HG02678 (cell line): Measurements from ENCODE around the gene TAS2R43.
"Not testable (repeated sequence)": the region's sequence is repeated elsewhere in the genome, so short reads cannot be mapped to it uniquely, and the experiment has no call there.

Experiments
- ATAC-seq: cut with Tn5 transposase; IDR thresholded peaks from one replicate; pipeline ENCODE4 v1.9.1; 2021; ENCODE audit warnings: mild to moderate bottlenecking, moderate library complexity; ENCODE audit not compliant: unreplicated experiment

The TAS2R43 gene, protein sequence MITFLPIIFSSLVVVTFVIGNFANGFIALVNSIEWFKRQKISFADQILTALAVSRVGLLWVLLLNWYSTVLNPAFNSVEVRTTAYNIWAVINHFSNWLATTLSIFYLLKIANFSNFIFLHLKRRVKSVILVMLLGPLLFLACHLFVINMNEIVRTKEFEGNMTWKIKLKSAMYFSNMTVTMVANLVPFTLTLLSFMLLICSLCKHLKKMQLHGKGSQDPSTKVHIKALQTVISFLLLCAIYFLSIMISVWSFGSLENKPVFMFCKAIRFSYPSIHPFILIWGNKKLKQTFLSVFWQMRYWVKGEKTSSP

DNA sequence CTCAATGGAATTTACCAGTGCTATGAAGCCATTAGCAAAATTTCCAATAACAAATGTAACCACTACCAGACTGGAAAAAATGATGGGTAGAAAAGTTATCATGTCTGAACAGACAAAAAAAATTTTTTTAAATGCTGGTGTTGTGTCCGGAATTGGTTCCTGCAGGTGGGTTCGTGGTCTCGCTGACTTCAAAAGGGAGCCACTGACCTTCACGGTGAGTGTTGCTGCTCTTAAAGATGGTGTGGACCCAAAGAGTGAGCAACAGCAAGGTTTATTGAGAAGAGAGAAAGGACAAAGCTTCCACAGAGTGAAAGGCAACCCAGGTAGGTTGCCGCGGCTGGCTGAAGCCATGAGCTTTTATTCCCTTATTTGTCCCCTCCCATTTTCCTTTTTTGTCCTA, at the start of gene TAS2R43:
TSS of gene TAS2R43 (minus strand) at position 186 of the 400 bp plus-strand sequence. CDS start at position 102, 84 bp downstream.
- no peak for ATAC-seq

DNA sequence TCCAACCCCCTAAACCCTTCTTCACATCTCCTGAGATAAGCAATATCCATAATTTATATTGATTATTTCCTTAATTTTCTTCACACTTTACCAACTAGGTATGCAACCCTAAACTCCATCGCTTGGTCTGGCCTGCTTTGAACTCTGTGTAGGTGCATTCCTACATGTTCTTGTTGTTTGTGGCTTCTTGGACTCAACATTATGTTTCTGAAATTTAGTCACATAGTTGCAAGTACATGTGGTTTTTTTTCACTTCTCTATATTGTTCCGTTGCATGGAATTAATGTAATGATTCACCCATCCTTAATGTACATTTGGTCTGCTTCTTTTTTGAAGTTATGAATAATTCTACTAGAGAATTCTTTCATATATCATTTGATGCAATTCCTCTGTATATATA, 44.0 kb upstream of the TAS2R43 start:
- no peak for ATAC-seq

DNA sequence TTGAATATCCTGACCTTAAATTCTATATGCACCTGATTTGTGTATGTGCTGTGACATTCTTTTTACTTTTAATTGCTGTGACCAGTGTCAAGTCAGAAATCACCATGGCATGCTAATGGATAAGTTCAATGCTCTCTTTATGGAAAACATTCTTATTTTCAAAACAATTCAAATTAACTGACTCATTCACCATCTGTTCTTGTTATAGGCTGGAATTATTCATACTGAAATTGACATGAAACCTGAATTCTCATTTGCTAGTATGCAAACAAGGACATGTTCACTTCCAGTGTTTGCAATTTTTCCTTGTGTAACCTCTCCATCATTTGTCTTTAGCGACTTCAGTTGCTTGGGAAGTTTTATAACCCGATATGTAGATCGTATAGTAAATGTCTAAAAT, 42.2 kb upstream of the TAS2R43 start, which contains the start of gene TAS2R30:
TSS of gene TAS2R30 (minus strand) at position 340 of the 400 bp plus-strand sequence. CDS start 400 bp downstream, outside the sequence.
- ATAC-seq = no peak

DNA sequence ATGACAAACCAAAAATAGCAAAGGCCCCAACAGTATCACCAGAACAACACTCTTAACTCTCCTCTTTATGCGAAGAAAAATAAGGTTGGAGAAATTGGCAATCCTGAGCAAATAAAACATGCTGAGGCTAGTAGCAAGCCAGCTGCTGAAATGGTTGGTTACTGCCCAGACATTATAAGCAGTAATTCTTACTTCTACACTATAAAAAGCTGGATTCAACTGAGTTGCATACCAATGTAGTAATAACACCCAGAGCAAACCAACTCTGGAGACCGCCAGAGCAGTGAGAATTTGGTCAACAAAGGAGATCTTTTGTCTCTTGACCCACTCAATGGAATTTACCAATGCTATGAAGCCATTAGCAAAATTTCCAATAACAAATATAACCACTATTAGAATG, 41.7 kb upstream of the TAS2R43 start:
- no peak for ATAC-seq

DNA sequence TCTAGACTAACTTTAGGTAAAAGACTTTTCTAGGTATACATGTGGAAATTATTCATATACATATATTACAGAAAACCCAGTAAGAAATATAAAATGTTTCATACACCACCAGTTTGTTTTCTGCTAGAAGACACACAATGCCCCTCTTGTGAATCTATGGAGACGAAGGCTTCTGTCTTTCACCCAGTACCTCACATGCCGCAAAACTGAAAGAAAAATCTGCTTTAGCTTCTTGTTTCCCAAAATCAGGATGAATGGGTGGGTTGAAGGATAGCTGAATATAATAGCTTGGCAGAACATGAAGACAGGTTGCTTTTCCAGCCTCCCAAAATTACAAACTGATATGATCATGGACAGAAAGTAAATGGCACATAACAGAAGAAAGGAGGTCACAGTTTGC, 41.0 kb upstream of the TAS2R43 start:
- ATAC-seq = no peak

DNA sequence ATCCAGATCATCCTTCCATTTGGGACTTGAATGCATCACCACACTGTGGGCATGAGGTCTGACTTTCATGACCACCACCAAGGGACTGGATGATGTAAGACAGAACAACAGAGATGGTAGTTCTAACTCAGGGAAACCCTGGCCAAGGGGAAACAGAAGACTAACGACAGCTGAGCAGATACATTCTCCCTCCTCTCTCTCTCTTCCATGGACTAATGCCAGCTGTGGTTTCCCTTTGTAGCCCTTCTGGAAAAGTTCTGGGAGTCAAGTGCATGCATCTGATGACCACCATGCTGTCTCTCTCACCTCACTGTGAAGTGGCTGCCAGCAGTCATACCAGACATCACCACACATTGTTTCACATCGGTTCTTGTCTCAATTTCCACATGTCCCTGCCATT, 38.9 kb upstream of the TAS2R43 start:
- no peak for ATAC-seq

DNA sequence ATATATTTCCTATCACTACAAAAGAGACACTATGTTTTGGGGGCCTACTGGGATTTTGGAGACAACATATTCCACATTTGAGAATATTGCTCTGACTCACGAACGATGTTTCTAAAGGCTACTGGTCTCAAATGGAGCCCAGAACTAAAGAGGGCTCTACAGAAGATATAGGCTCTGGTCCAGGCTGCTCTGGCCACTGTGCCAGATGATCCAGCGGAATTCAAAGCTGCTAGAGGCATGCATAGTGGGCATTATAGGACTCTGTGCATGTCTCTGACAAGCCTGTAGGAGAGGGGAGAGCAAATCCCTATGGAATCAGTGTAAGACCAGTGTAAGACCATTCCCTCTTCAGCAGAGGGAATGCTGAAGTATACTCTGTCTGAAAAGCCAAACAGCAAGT, 38.3 kb upstream of the TAS2R43 start:
- no peak for ATAC-seq

DNA sequence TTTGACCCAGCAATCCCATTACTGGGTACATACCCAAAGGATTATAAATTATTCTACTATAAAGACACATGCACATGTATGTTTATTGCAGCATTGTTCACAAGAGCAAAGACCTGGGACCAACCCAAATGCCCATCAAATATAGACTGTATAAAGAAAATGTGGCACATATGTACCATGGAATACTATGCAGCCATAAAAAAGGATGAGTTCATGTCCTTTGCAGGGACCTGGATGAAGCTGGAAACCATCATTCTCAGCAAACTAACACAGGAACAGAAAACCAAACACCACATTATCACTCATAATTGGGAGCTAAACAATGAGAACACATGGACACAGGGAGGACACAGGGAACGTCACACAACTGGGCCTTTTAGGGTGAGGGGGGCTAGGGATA, 22.0 kb upstream of the TAS2R43 start:
- ATAC-seq = not testable (repeated sequence)

DNA sequence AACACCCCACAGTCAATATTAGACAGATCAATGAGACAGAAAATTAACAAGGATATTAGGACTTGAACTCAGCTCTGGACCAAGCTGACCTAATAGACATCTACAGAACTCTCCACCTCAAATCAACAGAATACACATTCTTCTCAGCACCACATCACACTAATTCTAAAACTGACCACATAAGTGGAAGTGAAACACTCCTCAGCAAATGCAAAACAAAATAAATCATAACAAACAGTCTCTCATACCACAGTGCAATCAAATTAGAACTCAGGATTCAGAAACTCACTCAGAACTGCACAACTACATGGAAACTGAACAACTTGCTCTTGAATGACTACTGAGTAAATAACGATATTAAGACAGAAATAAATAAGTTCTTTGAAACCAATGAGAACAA, 19.1 kb upstream of the TAS2R43 start:
- not testable (repeated sequence) for ATAC-seq

DNA sequence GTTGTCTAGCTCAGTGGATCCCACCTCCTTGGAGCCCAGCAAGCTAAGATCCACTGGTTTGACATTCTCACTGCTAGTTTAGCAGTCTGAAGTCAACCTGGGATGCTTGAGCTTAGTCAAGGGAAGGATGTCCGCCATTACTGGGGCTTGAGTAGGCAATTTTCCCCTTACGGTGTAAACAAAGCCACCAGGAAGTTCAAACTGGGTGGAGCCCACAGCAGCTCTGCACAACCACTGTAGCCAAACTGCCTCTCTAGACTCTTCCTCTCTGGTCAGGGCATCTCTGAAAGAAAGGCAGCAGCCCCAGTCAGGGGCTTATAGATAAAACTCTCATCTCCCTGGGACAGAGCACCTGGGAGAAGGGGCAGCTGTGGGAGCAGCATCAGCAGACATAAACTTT, 16.7 kb upstream of the TAS2R43 start:
- no peak for ATAC-seq

DNA sequence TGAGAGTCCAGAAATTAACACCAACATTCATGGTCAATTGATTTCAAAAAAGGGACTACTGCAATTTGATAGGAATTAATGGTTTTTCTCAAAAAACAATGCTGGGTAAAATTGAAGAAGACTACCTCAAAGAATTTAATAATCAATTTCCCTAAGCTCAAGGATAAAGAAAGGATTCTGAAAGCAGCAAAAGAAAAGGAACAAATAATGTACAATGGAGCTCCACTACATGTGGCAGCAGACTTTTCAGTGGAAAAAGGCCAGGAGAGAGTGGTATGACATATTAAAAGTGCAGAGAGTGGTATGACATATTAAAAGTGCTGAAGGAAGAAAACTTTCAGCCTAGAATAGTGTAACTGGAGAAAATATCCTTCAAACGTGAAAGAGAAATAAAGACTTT, 15.6 kb upstream of the TAS2R43 start:
- no peak for ATAC-seq

DNA sequence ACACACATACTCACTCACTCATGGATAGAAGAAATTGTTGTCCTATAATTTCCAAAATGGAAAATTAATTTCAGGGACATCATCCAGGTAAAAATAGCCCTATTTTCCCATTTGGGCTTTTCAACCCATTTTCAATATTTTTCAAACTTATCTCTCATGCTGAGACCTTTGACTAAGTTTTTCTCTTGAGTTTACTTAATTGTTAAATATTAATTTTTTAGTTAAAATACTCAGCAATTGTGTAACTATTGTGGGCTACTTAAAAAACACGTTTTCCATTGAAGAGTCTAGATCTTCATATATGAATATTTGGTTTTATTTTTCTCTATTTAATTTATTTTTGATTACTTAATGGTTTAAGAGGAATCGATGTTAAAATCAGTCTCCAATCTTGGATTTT, 14.2 kb upstream of the TAS2R43 start:
- ATAC-seq = no peak

DNA sequence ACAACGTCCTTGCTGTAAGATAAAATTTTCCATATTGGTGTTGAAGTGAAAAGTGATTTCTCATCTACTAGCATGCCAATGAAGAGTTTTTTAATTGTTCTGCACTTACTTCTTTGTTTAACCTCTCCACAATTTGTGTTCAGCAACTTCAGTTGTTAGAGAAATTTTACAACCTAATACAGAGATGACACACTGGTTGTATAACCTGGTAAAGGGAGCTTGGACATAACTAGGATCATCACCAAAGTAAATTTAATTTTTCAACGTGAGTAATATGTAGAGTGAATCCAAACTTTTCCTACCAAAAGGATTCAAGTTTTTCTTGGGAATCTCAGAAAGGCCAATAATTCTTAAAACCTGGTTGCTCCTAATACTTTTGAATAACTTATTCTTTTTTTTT, 13.4 kb upstream of the TAS2R43 start:
- ATAC-seq = no peak

DNA sequence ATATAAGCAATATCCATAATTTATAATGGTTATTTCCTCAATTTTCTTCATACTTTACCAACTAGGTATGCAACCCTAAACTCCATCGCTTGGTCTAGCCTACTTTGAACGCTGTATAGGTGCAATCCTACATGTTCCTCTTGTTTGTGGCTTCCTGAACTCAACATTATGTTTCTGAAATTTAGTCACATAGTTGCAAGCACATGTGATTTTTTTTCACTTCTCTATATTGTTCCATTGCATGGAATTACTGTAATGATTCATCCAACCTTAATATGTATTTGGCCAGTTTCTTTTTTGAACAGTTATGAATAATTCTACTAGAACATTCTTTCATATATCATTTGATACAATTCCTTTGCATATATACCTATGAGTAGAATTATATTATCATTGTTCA, 2.8 kb upstream of the TAS2R43 start:
- ATAC-seq = not testable (repeated sequence)

DNA sequence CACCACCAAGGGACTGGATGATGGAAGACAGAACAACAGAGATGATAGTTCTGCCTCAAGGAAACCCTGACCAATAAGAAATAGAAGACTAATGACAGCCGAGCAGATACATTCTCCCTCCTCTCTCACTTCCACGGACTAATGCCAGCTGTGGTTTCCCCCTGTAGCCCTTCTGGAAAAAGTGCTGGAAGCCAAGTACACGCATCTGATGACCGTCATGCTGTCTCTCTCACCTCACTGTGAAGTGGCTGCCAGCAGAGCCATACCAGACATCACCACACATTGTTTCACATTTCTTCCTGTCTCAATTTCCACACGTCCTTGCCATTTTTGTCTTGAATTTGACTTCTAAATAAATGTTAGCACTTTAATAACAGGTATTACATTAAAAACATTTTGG, 2.9 kb downstream of the TAS2R43 start:
- ATAC-seq = no peak

DNA sequence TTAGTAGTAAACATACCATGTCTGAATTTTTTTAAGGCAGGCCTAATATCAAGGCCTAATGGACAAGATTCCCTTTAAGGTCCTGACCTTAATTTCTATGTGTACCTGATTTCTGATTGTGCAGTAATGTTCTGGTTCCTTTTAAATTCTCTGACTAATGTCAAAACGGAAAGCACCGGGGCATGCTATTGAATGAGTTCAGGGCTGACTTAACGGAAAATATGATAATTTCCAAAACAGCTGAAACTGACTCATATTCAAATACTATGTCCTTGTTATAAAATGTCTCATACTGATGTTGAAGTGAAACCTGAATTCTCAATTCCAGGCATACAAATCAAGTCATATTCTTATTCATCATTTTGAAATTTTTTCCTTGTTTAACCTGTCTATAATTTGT, 6.7 kb downstream of the TAS2R43 start:
- ATAC-seq = peak; percentile 56

DNA sequence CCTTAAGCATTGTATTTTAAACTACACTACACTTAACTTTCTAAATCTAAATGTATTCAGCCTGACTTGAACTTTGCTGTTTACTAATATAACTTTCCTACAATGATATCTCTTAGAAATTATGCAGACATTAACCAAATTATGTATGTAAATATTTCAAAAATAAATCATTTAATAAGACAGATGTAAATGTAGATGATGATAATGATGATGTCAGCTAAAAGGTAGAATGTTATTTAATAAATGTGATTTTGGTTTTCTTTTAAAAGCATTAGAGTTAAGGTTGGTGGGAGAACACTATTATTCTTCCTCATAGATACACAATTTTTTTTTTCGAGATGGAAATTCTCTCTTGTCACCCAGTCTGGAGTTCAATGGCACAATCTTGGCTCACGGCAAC, 10.1 kb downstream of the TAS2R43 start:
- no peak for ATAC-seq

DNA sequence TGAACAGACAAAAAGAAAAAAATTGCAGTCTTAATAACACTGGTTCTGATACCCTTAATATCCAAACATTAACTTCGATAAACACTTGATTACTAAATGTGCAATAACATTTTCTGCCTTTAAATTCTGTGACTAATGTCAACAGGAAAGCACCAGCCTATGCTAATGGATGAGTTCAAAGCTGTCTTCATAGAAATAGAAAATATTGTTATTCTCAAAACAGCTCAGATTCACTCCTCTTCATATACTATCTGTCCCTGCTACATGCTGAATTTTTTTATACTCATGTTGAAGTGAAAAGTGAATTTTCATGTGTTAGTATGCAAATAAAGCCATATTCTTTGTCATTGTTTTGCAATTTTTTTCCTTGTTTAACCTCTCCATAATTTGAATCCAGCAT, 13.9 kb downstream of the TAS2R43 start:
- ATAC-seq = no peak

DNA sequence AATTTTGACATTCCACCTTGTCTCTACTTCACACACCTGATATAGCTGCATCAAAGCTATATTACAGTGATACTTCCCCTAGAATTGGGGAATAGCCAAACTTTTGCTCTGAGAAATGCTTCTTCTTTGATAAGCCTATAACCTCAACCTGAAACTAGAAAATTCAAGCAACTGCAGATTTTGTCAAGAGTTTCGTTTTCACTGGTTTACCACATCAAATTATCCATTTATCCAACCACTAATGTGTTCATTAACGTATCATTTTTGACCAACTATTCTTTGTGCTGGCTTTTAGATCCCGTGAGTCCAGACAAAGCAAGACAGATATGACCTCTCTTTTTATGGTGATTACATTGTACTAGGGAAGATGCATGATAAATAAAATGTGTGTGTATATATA, 16.5 kb downstream of the TAS2R43 start:
- ATAC-seq = peak; percentile 59

DNA sequence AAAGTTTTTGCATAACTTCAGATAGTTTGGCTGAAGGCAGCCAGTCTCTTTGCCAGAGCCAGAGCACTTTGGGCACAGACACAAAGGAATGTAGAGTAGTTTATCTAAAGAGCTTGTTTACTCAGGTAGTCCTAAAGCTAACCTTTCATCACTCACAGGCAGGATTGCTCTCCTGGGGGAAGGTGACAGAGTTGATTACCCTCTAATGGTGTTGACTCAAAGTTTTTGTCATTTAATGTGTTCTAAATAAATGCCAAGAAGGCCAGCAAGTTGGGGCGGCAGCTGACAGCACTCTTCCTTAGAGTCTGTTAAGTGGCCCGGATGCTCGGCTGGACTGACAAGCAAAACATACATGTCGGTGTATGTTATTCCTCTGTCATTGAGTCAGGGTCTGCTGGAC, 20.7 kb downstream of the TAS2R43 start:
- ATAC-seq = no peak

DNA sequence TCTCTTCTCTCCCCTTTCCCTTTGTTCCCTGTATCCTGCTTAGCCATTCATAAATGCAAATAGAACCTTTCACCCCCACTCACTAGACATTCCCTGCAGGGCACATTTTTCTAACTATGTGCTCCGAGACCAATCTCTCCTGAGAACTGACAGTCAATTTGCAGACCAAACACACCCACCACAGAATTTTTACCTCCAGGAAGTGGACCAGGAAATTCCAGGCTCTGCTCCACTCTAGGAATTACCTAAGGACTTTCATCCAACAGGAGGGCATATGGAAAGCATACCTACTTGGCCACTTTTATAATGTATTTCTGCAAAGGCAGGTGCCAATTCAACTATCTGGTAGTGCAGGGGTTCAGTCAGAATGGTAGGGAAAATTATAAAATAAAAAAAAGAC, 21.1 kb downstream of the TAS2R43 start:
- ATAC-seq = no peak

DNA sequence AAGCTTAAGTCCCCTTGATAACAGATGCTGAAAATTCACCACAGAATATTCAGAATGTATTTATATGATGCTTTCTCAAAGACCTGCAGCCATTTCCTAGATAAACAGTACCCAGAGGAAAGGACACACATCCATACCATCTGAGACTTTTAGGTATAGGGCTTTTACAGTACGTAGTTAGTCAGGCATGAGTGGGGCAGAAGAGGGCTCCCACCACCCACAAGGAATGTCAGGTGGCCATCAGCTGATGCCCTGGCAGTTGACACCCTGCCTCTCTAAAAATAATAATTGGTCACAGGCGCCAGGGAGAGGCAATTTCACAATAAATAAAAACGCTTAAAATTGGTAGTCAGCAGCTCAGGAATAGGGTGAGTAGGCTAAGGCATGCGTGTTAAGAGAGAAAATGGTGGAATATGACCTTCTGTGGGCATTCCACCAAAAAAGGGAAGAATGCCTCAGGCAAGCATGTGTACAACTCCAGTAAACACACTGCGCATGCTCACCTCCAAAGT, 22.2 kb downstream of the TAS2R43 start:
- no peak for ATAC-seq

DNA sequence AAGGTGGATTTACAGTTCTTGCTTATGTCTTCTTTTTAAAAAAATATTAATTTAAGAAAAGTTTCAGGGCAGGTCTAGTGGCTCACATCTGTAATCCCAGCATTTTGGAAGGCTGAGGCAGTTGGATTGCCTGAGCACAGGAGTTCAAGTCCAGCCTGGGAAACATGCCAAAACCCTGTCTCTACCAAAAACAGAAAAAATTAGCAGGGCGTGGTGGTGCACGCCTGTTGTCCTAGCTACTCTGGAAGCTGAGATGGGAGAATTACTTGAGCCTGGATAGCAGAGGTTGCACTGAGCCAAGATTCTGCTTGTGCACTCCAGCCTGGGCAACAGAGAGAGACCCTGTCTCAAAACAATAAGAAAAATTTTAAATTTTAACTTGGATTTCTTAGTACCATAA, 24.6 kb downstream of the TAS2R43 start:
- no peak for ATAC-seq
